22Rv1 (cell line): ENCODE data around the gene NTRK3.

Experiments
- ZFX ChIP-seq: fragments of 450-650 bp; IDR thresholded peaks from 2 replicates; pipeline ENCODE4 v1.6.1; 2017; ENCODE audit warnings: antibody characterized with exemption, borderline replicate concordance
- TF ChIP-seq, protein P1 (sequence below): fragments of 450-650 bp; IDR thresholded peaks from 2 replicates; pipeline ENCODE4 v1.5.1; 2017; ENCODE audit warnings: mild to moderate bottlenecking

DNA sequence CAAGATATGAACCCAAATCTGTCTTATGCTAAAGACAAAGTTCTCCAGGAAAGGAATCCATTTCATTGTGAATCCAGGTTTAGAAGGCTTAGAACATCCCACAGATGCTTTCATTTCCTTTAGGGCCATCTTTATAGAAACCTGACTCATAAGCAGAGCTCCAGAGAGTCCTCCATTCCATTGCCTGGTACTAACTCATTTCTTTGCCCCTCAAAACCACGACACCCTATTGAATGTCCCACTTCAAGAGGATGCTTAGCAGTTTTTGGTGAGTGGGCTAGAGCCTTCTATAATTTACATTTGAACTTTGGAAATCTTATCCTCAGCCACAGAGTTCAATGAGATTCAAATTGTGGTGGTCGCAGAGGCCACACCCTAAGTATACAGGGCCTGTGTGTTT lies 325.0 kb downstream of the NTRK3 start:
- TF ChIP-seq, protein P1, sequence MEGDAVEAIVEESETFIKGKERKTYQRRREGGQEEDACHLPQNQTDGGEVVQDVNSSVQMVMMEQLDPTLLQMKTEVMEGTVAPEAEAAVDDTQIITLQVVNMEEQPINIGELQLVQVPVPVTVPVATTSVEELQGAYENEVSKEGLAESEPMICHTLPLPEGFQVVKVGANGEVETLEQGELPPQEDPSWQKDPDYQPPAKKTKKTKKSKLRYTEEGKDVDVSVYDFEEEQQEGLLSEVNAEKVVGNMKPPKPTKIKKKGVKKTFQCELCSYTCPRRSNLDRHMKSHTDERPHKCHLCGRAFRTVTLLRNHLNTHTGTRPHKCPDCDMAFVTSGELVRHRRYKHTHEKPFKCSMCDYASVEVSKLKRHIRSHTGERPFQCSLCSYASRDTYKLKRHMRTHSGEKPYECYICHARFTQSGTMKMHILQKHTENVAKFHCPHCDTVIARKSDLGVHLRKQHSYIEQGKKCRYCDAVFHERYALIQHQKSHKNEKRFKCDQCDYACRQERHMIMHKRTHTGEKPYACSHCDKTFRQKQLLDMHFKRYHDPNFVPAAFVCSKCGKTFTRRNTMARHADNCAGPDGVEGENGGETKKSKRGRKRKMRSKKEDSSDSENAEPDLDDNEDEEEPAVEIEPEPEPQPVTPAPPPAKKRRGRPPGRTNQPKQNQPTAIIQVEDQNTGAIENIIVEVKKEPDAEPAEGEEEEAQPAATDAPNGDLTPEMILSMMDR = no peak
- TF ChIP-seq ZFX = no peak
